Measurements from ENCODE around the gene CAPN9. TPM values are rescaled to one million over a fixed set of nuclear protein-coding genes. Genes with fewer than 3 reads are reported as not detected.

Gene CAPN9
- total and polyA plus RNA-seq, 2 donors (not counting 3 experiments of a cell fraction or from before 2014, with no cell fraction given), result not detected

DNA sequence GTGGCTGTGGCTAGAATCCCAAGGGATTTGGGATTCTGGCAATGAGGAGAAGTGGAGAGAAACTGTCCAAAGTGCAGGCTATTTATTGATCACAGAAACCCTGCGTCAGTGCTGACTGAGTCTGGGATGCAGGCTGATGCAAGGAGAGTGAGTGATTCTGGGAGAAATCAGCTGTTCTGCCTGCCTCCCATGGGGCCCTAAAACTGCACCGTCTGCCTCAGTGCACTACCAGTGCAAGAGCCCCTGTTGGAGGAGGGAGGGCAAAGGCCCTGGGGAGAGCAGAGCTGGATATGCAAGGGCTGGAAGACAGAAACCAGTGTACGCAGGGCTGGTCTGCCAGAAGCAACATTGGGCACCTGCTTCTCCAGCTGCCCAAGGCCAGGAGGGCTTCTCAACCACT lies 78.6 kb downstream of the CAPN9 start:
- dilution Hi-C loops (cut with MboI; ENCODE audit: extremely low pct_ligation_motif_present, low sequenced_read_pairs) (no loop called here), intact Hi-C loops (cut with micrococcal nuclease) (no loop called here)
- FAIRE-seq, result no peak
- H4K20me1 ChIP-seq (replicated peaks; ENCODE audit: control insufficient read depth, extremely low read depth, insufficient read depth, low read length), result no peaks in the 10 kb centered on the region
- DNase-seq (ENCODE audit: low read depth, low spot score), result no peak
- no peak overlapping the region for H3K4me3 ChIP-seq (replicated peaks in 1 of 3; ENCODE audit: insufficient read depth in 1 of 3, low read depth in 1 of 3, low read length in 3 of 3)
- no peak overlapping the region for H2AFZ ChIP-seq (ENCODE audit: low read depth, low read length)
- no peaks in the 10 kb centered on the region for H3K27me3 ChIP-seq (ENCODE audit: control insufficient read depth in 2 of 2, insufficient read depth in 2 of 2, low read length in 2 of 2)
- H3K27ac ChIP-seq (ENCODE audit: insufficient read depth, low read depth, low read length), result no peak overlapping the region
- POLR2A ChIA-PET, result no interaction called here
- H3K9me3 ChIP-seq (replicated peaks; ENCODE audit: control insufficient read depth, insufficient read depth, low read length), result no peaks in the 10 kb centered on the region
- CTCF ChIA-PET, result no interaction called here
- no peaks in the 10 kb centered on the region for H3K79me2 ChIP-seq (ENCODE audit: control insufficient read depth, insufficient read depth, low read length)
- TF ChIP-seq JUN (IDR thresholded peaks at IDR 0.05; ENCODE audit: borderline replicate concordance, insufficient read depth, insufficient read length, low read depth) (no peak), POLR2A (IDR thresholded peaks at IDR 0.05; ENCODE audit: low read depth, low read length) (no peak), EZH2 (IDR thresholded peaks at IDR 0.05; ENCODE audit: borderline replicate concordance, low read depth, low read length, severe bottlenecking) (no peak), MYC (IDR thresholded peaks at IDR 0.05; ENCODE audit: low read depth, low read length) (no peak)
- TF ChIP-seq, protein P1, sequence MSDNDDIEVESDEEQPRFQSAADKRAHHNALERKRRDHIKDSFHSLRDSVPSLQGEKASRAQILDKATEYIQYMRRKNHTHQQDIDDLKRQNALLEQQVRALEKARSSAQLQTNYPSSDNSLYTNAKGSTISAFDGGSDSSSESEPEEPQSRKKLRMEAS (IDR thresholded peaks at IDR 0.05; ENCODE audit: insufficient read depth, insufficient read length), result no peak
- TF ChIP-seq, protein P2, sequence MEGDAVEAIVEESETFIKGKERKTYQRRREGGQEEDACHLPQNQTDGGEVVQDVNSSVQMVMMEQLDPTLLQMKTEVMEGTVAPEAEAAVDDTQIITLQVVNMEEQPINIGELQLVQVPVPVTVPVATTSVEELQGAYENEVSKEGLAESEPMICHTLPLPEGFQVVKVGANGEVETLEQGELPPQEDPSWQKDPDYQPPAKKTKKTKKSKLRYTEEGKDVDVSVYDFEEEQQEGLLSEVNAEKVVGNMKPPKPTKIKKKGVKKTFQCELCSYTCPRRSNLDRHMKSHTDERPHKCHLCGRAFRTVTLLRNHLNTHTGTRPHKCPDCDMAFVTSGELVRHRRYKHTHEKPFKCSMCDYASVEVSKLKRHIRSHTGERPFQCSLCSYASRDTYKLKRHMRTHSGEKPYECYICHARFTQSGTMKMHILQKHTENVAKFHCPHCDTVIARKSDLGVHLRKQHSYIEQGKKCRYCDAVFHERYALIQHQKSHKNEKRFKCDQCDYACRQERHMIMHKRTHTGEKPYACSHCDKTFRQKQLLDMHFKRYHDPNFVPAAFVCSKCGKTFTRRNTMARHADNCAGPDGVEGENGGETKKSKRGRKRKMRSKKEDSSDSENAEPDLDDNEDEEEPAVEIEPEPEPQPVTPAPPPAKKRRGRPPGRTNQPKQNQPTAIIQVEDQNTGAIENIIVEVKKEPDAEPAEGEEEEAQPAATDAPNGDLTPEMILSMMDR (IDR thresholded peaks at IDR 0.05; ENCODE audit: extremely low read depth in 1 of 2, insufficient read depth in 1 of 2, low read depth in 1 of 2, low read length in 2 of 2), result no peak
- no peaks in the 10 kb centered on the region for H3K36me3 ChIP-seq (ENCODE audit: control insufficient read depth in 2 of 2, extremely low read depth in 1 of 2, insufficient read depth in 2 of 2, low read length in 2 of 2)
- BruUV-seq (replicated peaks), result no TSS peak
- peaks cover 4% of the 10 kb centered on the region for H3K4me1 ChIP-seq (ENCODE audit: control insufficient read depth, extremely low read depth, insufficient read depth, low read length)
- H3K4me2 ChIP-seq (ENCODE audit: insufficient read depth, low read length), result no peak overlapping the region
- H3K9ac ChIP-seq (replicated peaks; ENCODE audit: extremely low read depth, insufficient read depth, low read length), result no peak overlapping the region
- H3K9me1 ChIP-seq (replicated peaks; ENCODE audit: control insufficient read depth, extremely low read depth, insufficient read depth, low read length), result no peaks in the 10 kb centered on the region
